ENCODE data around the gene LRRC7.

DNA sequence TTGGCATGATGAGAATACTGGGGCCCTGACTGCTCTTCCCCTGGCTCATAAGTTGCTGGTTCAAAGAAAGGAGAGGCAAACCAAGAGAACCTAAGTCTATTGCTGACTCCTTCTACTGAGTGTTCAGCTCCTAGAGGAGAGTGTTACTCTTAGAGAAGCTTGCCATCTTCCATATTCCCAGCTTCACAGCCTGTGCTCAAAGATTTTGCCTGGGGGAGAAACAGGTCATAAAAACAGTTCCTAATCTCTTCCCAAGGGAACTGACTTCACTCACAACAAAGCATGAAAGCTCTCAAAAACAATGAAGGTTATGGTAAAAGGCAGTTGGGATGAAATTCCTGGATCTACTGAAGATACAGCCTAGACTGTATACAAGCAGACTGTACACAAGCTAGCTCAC is 600.6 kb downstream of the LRRC7 start:
- TF ChIP-seq ARNT2 (CRISPR knock-in tag; IDR thresholded peaks at IDR 0.05; ENCODE audit: low read depth) (no peak), RFX5 (IDR thresholded peaks at IDR 0.05; ENCODE audit: low read depth, low read length) (no peak), MXI1 (IDR thresholded peaks at IDR 0.05; ENCODE audit: borderline replicate concordance, low read depth, low read length) (no peak), RBAK (CRISPR knock-in tag; IDR thresholded peaks at IDR 0.05) (no peak), ZNF691 (CRISPR knock-in tag; IDR thresholded peaks at IDR 0.05; ENCODE audit: borderline replicate concordance, low read depth) (no peak), HMGXB4 (CRISPR knock-in tag; IDR thresholded peaks at IDR 0.05; ENCODE audit: borderline replicate concordance in 1 of 2, low read depth in 1 of 2) (no peak), ZFP41 (CRISPR knock-in tag; IDR thresholded peaks at IDR 0.05; ENCODE audit: borderline replicate concordance) (no peak), NFATC3 (CRISPR knock-in tag; IDR thresholded peaks at IDR 0.05) (no peak)

All from HepG2 (cell line).